CD4-positive, alpha-beta memory T cell (primary cell): ENCODE results near the gene HTRA1. TPM values are rescaled to one million over a fixed set of nuclear protein-coding genes. Genes with fewer than 3 reads are reported as not detected.

Experiments used
- CTCF ChIA-PET: fragments of 350-600 bp; sonication (Branson Sonifier 250); formaldehyde crosslinking; loops from one replicate; lab custom pipeline; 2021; ENCODE audit warnings: inconsistent platforms; ENCODE audit not compliant: partially characterized antibody; lab: Charles Lee
- POLR2A ChIA-PET: fragments of 350-600 bp; sonication (Branson Sonifier 250); formaldehyde crosslinking; loops from one replicate; lab custom pipeline; 2021; ENCODE audit not compliant: partially characterized antibody; lab: Charles Lee
- DNase-seq, 5 donors: peaks; one replicate each; pipeline versions ENCODE4 v3.0.0 to v3.0.0-alpha.2; 2020 to 2022; ENCODE audit warnings: mixed read lengths in 1 of 5
- H3K27ac ChIP-seq: one replicate; pipeline ENCODE4 v1.7.0; 2013; ENCODE audit warnings: low read depth, low read length
- H3K27me3 ChIP-seq: 2 replicates; pipeline ENCODE4 v1.7.0; 2013; ENCODE audit warnings: mild to moderate bottlenecking, low read length, moderate library complexity; ENCODE audit not compliant: insufficient read depth
- H3K36me3 ChIP-seq: 2 replicates; pipeline ENCODE4 v1.7.0; 2013; ENCODE audit warnings: mild to moderate bottlenecking, low read length, moderate library complexity; ENCODE audit not compliant: insufficient read depth
- H3K4me1 ChIP-seq: 2 replicates; pipeline ENCODE4 v1.7.0; 2013; ENCODE audit warnings: mild to moderate bottlenecking, low read length, moderate library complexity; ENCODE audit not compliant: insufficient read depth
- H3K4me3 ChIP-seq, 2 donors: one replicate each; pipeline ENCODE4 v1.7.0; 2013; ENCODE audit warnings: low read length in 2 of 2, mild to moderate bottlenecking in 1 of 2
- H3K9me3 ChIP-seq, 2 donors: one replicate each; pipeline ENCODE4 v1.7.0; 2013; ENCODE audit warnings: low read length in 2 of 2, control low read depth in 1 of 2; ENCODE audit not compliant: control insufficient read depth in 1 of 2
- H3K27ac Mint-ChIP-seq, 7 donors: one replicate each; pipeline ENCODE4 v1.8.0; 2020 to 2021; ENCODE audit warnings: mixed read lengths in 7 of 7, mild to moderate bottlenecking in 6 of 7, inconsistent platforms in 3 of 7, moderate library complexity in 3 of 7
- H3K27me3 Mint-ChIP-seq, 2 donors: one replicate each; pipeline ENCODE4 v1.8.0; 2020 to 2021; ENCODE audit warnings: mixed read lengths in 2 of 2
- H3K36me3 Mint-ChIP-seq, 2 donors: one replicate each; pipeline ENCODE4 v1.8.0; 2020 to 2021; ENCODE audit warnings: mixed read lengths in 2 of 2, inconsistent platforms in 1 of 2, mild to moderate bottlenecking in 1 of 2
- H3K4me1 Mint-ChIP-seq, 4 donors: one replicate each; pipeline ENCODE4 v1.8.0; 2020 to 2021; ENCODE audit warnings: mixed read lengths in 4 of 4, mild to moderate bottlenecking in 1 of 4
- H3K4me3 Mint-ChIP-seq, 8 donors: one replicate each; pipeline ENCODE4 v1.8.0; 2020 to 2021; ENCODE audit warnings: mixed read lengths in 8 of 8, mild to moderate bottlenecking in 7 of 8, moderate library complexity in 6 of 8, inconsistent platforms in 3 of 8
- H3K9me3 Mint-ChIP-seq, 8 donors: one replicate each; pipeline ENCODE4 v1.8.0; 2020 to 2021; ENCODE audit warnings: mixed read lengths in 8 of 8, mild to moderate bottlenecking in 5 of 8, inconsistent platforms in 3 of 8, moderate library complexity in 1 of 8
- intact Hi-C: fragments of 100-400 bp; cut with micrococcal nuclease; formaldehyde crosslinking; loops from one replicate; pipeline ENCODE4 v1.15.1; 2023
- polyA plus RNA-seq, 2 donors: library from polyadenylated mRNA; unstranded; fragments of 300-500 nt; fragmentation: Illumina TruSeq; gene quantifications; one replicate each; pipeline ENCODE4 v1.2.3, GENCODE V29; 2021
- total RNA-seq, 2 experiments: library from RNA; stranded (reverse); gene quantifications; one replicate each; pipeline ENCODE4 v1.2.3, GENCODE V29; 2021

Gene HTRA1
- total and polyA plus RNA-seq, 4 experiments from 2014 or later: 0.17 to 0.21 TPM; not detected in 2

DNA sequence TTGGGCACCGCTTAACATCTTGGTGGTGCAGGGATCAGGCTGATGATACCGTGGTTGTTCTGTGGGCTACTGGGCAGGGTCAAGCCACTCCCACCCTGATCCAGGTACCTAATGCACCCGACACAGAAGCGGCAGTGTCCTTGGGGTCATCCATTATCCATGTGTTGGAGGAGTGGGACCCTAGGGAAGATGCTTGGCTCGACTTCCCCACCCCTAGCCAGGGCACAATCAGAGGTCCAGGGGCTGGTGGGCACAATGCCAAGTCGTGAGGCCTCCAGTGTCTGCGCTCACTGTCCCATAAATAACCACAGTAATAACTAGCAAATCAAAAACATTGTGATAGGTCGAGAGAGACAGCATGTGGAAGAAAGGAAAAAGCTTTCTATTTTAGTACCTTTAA is 37.7 kb downstream of the HTRA1 start:
- CTCF ChIA-PET: interaction anchor here (0.9 to 1.6 kb wide), 4 partner anchors 16 to 67 kb away, joined by 3 to 6 read pairs (median 4); no protein-coding TSS in a partner anchor
- peaks cover 0 to 2% of the 10 kb centered on the region in 2 donors for H3K36me3 Mint-ChIP-seq
- H3K4me1 Mint-ChIP-seq: peaks cover 15 to 32% (median 23%) of the 10 kb centered on the region in 4 donors
- H3K9me3 Mint-ChIP-seq: no peaks in the 10 kb centered on the region
- H3K27ac ChIP-seq: no peak overlapping the region
- H3K27me3 ChIP-seq: no peaks in the 10 kb centered on the region
- intact Hi-C loops: no loop called here
- no peak for DNase-seq
- no peak overlapping the region for H3K4me3 Mint-ChIP-seq
- POLR2A ChIA-PET: no interaction called here
- H3K4me3 ChIP-seq: no peak overlapping the region
- no peaks in the 10 kb centered on the region for H3K9me3 ChIP-seq
- no peaks in the 10 kb centered on the region for H3K27me3 Mint-ChIP-seq
- H3K27ac Mint-ChIP-seq: no peak overlapping the region
- H3K36me3 ChIP-seq: no peaks in the 10 kb centered on the region
- H3K4me1 ChIP-seq: peaks cover 21% of the 10 kb centered on the region

DNA sequence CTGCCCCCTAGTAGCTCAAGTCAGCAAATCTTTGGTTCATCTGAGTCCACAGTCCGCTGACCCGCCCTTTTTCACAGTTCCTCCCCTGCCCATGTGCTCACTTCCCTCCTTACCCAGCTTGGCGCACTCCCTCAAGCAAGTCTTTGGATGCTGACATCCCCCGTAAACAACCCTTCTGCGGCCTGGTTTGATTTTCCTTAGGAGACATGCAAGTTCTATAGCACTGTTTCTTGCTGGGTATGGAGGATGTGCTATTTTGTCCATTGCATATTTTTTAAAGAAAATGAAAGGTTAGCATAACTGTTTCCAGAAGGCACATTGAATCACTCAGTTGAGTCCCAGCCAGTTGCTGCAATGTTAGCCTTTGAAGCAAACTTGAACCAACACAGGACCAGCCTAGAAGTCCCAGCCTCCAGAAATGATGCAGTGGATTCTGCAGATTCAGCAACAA is 38.2 kb downstream of the HTRA1 start:
- no peak for DNase-seq
- peaks cover 0 to 2% of the 10 kb centered on the region in 2 donors for H3K36me3 Mint-ChIP-seq
- Histone ChIP-seq H3K36me3 (no peaks in the 10 kb centered on the region), H3K27ac (no peak overlapping the region), H3K9me3 (no peaks in the 10 kb centered on the region), H3K27me3 (no peaks in the 10 kb centered on the region), H3K4me3 (no peak overlapping the region), H3K4me1 (peaks cover 21% of the 10 kb centered on the region)
- no peak overlapping the region for H3K27ac Mint-ChIP-seq
- ChIA-PET CTCF (interaction anchor here (0.9 to 1.6 kb wide), 4 partner anchors 15 to 66 kb away, joined by 3 to 6 read pairs (median 4); no protein-coding TSS in a partner anchor), POLR2A (no interaction called here)
- peaks cover 15 to 32% (median 22%) of the 10 kb centered on the region in 4 donors for H3K4me1 Mint-ChIP-seq
- no peaks in the 10 kb centered on the region for H3K9me3 Mint-ChIP-seq
- H3K27me3 Mint-ChIP-seq: no peaks in the 10 kb centered on the region
- H3K4me3 Mint-ChIP-seq: no peak overlapping the region
- intact Hi-C loops: no loop called here

DNA sequence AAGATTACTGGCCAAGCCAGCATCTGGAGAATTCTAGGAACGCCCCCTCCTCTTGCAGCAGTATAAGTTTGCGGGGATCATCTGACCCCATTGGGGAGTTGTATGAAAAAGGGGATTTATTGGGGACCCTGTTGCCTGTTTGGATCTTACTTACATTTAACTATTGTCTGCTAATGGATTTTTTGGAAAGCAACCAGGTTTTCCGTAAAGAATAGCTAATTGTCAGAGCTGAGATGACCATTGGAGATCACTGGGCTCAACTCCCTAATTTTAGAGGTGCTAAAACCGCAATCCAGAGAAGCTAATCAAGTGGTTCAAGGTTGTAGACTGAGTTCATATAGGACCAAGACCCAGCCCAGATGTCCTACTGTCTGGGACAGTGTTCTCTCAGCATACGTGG is 38.8 kb downstream of the HTRA1 start:
- H3K27ac ChIP-seq: no peak overlapping the region
- no peaks in the 10 kb centered on the region for H3K9me3 ChIP-seq
- Mint-ChIP-seq H3K27me3 (no peaks in the 10 kb centered on the region), H3K27ac (peak overlapping the region in 1 of 7 donors; percentile 48), H3K4me3 (no peak overlapping the region), H3K9me3 (no peaks in the 10 kb centered on the region), H3K36me3 (peaks cover 0 to 2% of the 10 kb centered on the region in 2 donors), H3K4me1 (peaks cover 15 to 31% (median 21%) of the 10 kb centered on the region in 4 donors)
- intact Hi-C loops: no loop called here
- no peak for DNase-seq
- H3K4me3 ChIP-seq: no peak overlapping the region
- peaks cover 18% of the 10 kb centered on the region for H3K4me1 ChIP-seq
- no peaks in the 10 kb centered on the region for H3K27me3 ChIP-seq
- no peaks in the 10 kb centered on the region for H3K36me3 ChIP-seq
- POLR2A ChIA-PET: interaction anchor here (0.8 kb wide), 1 partner anchor 126 kb away, joined by 3 read pairs; no protein-coding TSS in a partner anchor
- CTCF ChIA-PET: interaction anchor here (0.9 to 1.6 kb wide), 2 partner anchors 16 to 65 kb away, joined by 4 to 6 read pairs; no protein-coding TSS in a partner anchor

DNA sequence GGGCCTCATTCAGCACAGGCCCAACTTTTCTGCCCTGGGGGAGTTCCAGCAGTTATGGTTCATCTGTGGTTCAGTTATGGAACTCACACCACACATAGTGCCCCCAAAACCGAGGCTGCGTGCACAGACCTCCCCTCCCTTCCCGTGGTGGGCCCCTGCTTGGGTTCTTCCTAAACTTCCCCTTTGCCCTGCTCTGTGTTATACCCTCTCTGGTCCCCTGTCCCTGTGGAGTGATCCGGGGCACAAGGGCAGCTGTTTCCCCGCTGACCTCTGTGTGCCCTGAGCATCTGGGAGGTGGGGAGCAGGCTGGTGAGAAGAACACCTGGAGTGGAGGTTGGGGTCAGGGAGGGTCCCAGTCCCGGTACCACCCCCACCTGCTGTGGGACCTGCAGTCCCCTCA is 39.4 kb downstream of the HTRA1 start:
- Mint-ChIP-seq H3K9me3 (no peaks in the 10 kb centered on the region), H3K27me3 (no peaks in the 10 kb centered on the region), H3K4me3 (no peak overlapping the region), H3K36me3 (peaks cover 0 to 2% of the 10 kb centered on the region in 2 donors), H3K27ac (no peak overlapping the region), H3K4me1 (peaks cover 12 to 25% (median 17%) of the 10 kb centered on the region in 4 donors)
- intact Hi-C loops: no loop called here
- H3K4me3 ChIP-seq: no peak overlapping the region
- no peaks in the 10 kb centered on the region for H3K9me3 ChIP-seq
- peaks cover 12% of the 10 kb centered on the region for H3K4me1 ChIP-seq
- DNase-seq: no peak
- H3K27ac ChIP-seq: no peak overlapping the region
- ChIA-PET POLR2A (interaction anchor here (0.8 kb wide), 1 partner anchor 127 kb away, joined by 3 read pairs; no protein-coding TSS in a partner anchor), CTCF (interaction anchor here (0.9 kb wide), 1 partner anchor 16 kb away, joined by 4 read pairs; no protein-coding TSS in a partner anchor)
- no peaks in the 10 kb centered on the region for H3K36me3 ChIP-seq
- no peaks in the 10 kb centered on the region for H3K27me3 ChIP-seq

DNA sequence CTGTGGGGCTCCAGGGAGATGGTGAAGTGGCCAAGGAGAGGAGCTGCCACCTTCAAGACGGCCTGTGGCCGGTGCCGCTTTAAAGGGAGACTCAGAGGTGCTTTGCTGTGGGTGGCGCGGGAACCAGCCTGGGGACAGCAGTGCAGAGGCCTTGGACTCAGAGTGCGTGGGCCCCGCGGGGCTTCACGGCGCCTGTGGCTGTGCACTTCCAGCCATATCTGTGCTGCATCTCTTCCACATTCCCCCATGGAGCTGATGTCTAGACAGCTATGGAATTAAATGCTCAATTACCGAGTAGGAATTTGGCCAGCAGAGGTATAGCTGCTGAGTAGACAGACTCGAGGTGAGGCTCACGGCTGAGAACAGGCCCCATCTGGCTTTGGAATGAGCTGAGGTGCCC is 41.7 kb downstream of the HTRA1 start:
- no peak overlapping the region for H3K4me3 Mint-ChIP-seq
- Histone ChIP-seq H3K27ac (no peak overlapping the region), H3K36me3 (no peaks in the 10 kb centered on the region), H3K4me3 (no peak overlapping the region), H3K27me3 (no peaks in the 10 kb centered on the region), H3K4me1 (no peaks in the 10 kb centered on the region), H3K9me3 (no peaks in the 10 kb centered on the region)
- peaks cover 0 to 11% (median 4%) of the 10 kb centered on the region in 4 donors for H3K4me1 Mint-ChIP-seq
- CTCF ChIA-PET: interaction anchor here (0.8 to 1.3 kb wide), 4 partner anchors 9 to 68 kb away, joined by 3 to 7 read pairs (median 4); no protein-coding TSS in a partner anchor
- H3K36me3 Mint-ChIP-seq: no peaks in the 10 kb centered on the region
- intact Hi-C loops: no loop called here
- POLR2A ChIA-PET: interaction anchor here (0.6 to 1.3 kb wide), 2 partner anchors 13 to 199 kb away, joined by 3 read pairs; no protein-coding TSS in a partner anchor
- no peak for DNase-seq
- H3K9me3 Mint-ChIP-seq: no peaks in the 10 kb centered on the region
- no peaks in the 10 kb centered on the region for H3K27me3 Mint-ChIP-seq
- H3K27ac Mint-ChIP-seq: peak overlapping the region in 1 of 7 donors; percentile 4

DNA sequence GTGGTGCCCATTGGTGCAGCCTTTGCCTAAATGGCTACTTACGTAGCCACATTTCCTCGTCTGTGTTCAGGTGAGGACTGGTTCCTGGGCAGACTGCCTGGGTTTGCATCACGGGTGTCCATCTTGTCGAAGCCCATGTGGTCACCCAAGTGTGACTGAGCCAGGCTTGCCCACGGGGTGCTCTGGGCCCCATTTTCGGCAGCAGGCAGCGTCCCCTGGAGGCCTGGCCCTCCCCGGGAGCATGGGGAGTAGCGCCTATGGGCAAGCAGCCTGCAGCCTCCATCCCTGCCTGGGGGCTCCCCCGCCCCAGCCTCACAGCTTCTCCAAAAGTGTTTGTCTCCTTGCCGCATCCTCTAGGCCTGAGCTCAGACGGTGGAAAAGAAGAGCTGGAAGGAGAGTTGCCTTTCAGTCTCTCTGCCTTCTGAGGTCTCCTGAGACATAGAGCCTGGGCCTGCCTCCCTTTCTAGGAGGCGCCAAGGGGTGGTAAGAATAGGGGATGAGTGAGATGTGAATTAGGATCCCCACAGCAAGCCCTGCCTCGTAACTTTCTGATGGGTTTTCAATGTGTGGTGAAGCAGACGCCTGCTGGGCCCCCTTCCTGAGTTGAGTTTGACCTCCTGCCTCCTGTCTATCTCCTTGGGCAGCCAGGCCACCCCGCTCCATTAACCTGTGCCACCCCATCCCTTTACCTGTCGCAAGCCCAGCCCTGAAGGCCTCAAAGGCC is 42.7 kb downstream of the HTRA1 start:
- peaks cover 0 to 7% (median 0%) of the 10 kb centered on the region in 4 donors for H3K4me1 Mint-ChIP-seq
- no peak overlapping the region for H3K4me3 ChIP-seq
- intact Hi-C loops: no loop called here
- POLR2A ChIA-PET: interaction anchor here (0.6 to 1.3 kb wide), 2 partner anchors 12 to 200 kb away, joined by 3 read pairs; no protein-coding TSS in a partner anchor
- no peaks in the 10 kb centered on the region for H3K36me3 ChIP-seq
- no peaks in the 10 kb centered on the region for H3K36me3 Mint-ChIP-seq
- no peaks in the 10 kb centered on the region for H3K27me3 Mint-ChIP-seq
- H3K4me1 ChIP-seq: no peaks in the 10 kb centered on the region
- no peak overlapping the region for H3K4me3 Mint-ChIP-seq
- no peaks in the 10 kb centered on the region for H3K9me3 Mint-ChIP-seq
- no peak for DNase-seq
- H3K27ac ChIP-seq: no peak overlapping the region
- H3K27me3 ChIP-seq: no peaks in the 10 kb centered on the region
- no peak overlapping the region for H3K27ac Mint-ChIP-seq
- CTCF ChIA-PET: interaction anchor here (0.8 to 1.7 kb wide), 4 partner anchors 9 to 69 kb away, joined by 3 to 7 read pairs (median 6); no protein-coding TSS in a partner anchor
- no peaks in the 10 kb centered on the region for H3K9me3 ChIP-seq

DNA sequence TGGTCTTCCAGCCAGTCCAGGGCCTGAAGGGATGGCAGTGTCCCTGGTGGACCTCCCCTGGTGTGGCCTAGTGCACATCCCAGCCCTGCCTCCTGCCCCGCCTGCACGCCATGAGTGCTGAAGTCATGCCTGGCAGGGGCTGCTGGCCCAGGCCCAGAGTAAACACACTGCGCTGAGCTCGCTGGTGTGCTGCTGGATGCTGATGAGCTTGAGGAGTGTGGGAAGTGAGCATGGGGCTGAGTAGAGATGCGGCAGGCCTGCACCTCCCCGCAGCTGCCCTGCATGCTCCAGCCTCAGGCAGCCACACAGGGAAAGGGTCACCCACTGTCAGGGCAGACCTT is 43.2 kb downstream of the HTRA1 start:
- Mint-ChIP-seq H3K27me3 (no peaks in the 10 kb centered on the region), H3K9me3 (no peaks in the 10 kb centered on the region), H3K4me3 (no peak overlapping the region), H3K4me1 (peaks cover 0 to 2% (median 0%) of the 10 kb centered on the region in 4 donors), H3K36me3 (no peaks in the 10 kb centered on the region), H3K27ac (no peak overlapping the region)
- CTCF ChIA-PET: interaction anchor here (1.7 to 2.2 kb wide), 2 partner anchors 9 to 61 kb away, joined by 7 to 9 read pairs; no protein-coding TSS in a partner anchor
- no peaks in the 10 kb centered on the region for H3K9me3 ChIP-seq
- H3K4me3 ChIP-seq: no peak overlapping the region
- POLR2A ChIA-PET: no interaction called here
- H3K27ac ChIP-seq: no peak overlapping the region
- intact Hi-C loops: no loop called here
- DNase-seq: no peak
- H3K27me3 ChIP-seq: no peaks in the 10 kb centered on the region
- no peaks in the 10 kb centered on the region for H3K4me1 ChIP-seq
- H3K36me3 ChIP-seq: no peaks in the 10 kb centered on the region
